HL-60 (cell line): Measurements from ENCODE around the gene ARIH1.

Experiments
- DNase-seq, 2 experiments: peaks; one replicate each; pipeline ENCODE4 v3.0.0-alpha.2; 2010 to 2020; ENCODE audit warnings: low read depth in 1 of 2, low spot score in 1 of 2
- H3K27ac ChIP-seq: fragments of 250-450 bp; sonication (Bioruptor Pico); replicated peaks from 2 replicates; pipeline ENCODE4 v1.5.1; 2020; ENCODE audit warnings: mild to moderate bottlenecking, moderate library complexity
- H3K27me3 ChIP-seq: fragments of 250-450 bp; sonication (Bioruptor Pico); 2 replicates; pipeline ENCODE4 v1.5.1; 2021; ENCODE audit warnings: mild to moderate bottlenecking, moderate library complexity; ENCODE audit not compliant: insufficient read depth, poor library complexity, severe bottlenecking
- H3K4me3 ChIP-seq: replicated peaks from 2 replicates; pipeline ENCODE4 v1.5.1; 2011; ENCODE audit warnings: mild to moderate bottlenecking, control low read depth, low read length; ENCODE audit not compliant: insufficient read depth
- CTCF ChIP-seq: IDR thresholded peaks from one replicate; pipeline ENCODE4 v1.5.1; 2011; ENCODE audit warnings: low read length, control low read depth, inconsistent platforms; ENCODE audit not compliant: insufficient read depth
- GABPA ChIP-seq: IDR thresholded peaks from 2 replicates; pipeline ENCODE4 v1.6.1; 2012; ENCODE audit warnings: low read depth
- POLR2AphosphoS5 ChIP-seq: IDR thresholded peaks from 2 replicates; pipeline ENCODE4 v1.6.1; 2012; ENCODE audit warnings: low read depth
- REST ChIP-seq: IDR thresholded peaks from 2 replicates; pipeline ENCODE4 v1.6.1; 2012; ENCODE audit warnings: low read depth; ENCODE audit not compliant: insufficient replicate concordance
- SPI1 ChIP-seq: IDR thresholded peaks from 2 replicates; pipeline ENCODE4 v1.6.1; 2012; ENCODE audit warnings: low read depth, mild to moderate bottlenecking, borderline replicate concordance

ARIH1 gene

DNA sequence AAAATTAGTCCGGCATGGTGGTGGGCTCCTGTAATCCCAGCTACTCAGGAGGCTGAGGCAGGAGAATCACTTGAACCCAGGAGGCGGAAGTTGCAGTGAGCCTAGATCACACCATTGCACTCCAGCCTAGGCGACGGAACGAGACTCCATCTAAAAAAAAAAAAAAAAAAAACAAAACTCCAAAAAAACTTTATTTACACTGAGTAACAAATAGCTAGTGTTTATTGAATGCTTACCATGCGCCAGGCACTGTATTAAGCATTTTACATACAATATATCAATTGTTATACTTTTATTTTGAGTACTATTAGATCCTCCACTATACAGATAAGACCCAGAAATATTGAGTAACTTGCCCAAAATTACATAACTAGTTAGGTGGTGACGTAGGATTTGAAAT, 17.4 kb upstream of the ARIH1 start:
- DNase-seq, result no peak
- Histone ChIP-seq H3K27me3 (no peaks in the 10 kb centered on the region), H3K27ac (no peak overlapping the region), H3K4me3 (no peak overlapping the region)
- no peak for TF ChIP-seq GABPA
- no peak for TF ChIP-seq SPI1
- TF ChIP-seq REST, result no peak
- TF ChIP-seq POLR2AphosphoS5, result no peak
- TF ChIP-seq CTCF, result no peak

- no peak for TF ChIP-seq REST
- no peak for TF ChIP-seq SPI1
- no peak for TF ChIP-seq POLR2AphosphoS5
- TF ChIP-seq GABPA, result no peak
- no peak for TF ChIP-seq CTCF
- H3K4me3 ChIP-seq, result no peak overlapping the region
- no peaks in the 10 kb centered on the region for H3K27me3 ChIP-seq
- H3K27ac ChIP-seq, result no peak overlapping the region
- no peak for DNase-seq
These were observed 13.7 kb upstream of the ARIH1 start for GRCh38 chr15:72460402-72460801.

DNA sequence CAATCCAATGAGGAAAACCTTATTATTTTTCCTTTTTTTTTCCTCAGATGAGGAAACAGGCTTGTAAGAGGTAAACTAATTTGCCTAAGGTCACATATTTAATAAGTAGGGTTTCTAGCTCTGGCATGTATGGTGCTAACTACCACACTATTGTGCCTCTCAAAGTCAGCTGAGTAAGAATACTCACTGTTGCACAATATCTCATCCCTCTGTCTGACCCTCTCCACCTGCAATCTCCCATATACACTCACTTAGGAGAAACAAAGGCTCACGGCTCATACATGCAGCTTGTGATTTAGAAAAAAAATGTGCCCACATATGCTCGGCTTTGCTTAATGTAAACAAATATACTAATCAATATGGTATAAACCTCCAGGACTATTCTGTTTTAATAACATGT, 10.4 kb upstream of the ARIH1 start:
- TF ChIP-seq CTCF (no peak), GABPA (no peak)

GRCh38 chr15:72464251-72464650, 9.9 kb upstream of the ARIH1 start:
- no peak for DNase-seq

More for the DNA sequence above, 10.4 kb upstream of the ARIH1 start:
- Histone ChIP-seq H3K27ac (no peak overlapping the region), H3K4me3 (no peak overlapping the region; the same call in 1 of the 2 replicates), H3K27me3 (no peaks in the 10 kb centered on the region)
- no peak for DNase-seq

More at GRCh38 chr15:72464251-72464650, 9.9 kb upstream of the ARIH1 start:
- H3K4me3 ChIP-seq, result peak overlapping the region; percentile 25
- H3K27me3 ChIP-seq, result no peaks in the 10 kb centered on the region
- TF ChIP-seq REST (no peak), CTCF (no peak), GABPA (no peak), SPI1 (no peak), POLR2AphosphoS5 (no peak)
- no peak overlapping the region for H3K27ac ChIP-seq
